Measurements from ENCODE around the gene DNMT1. TPM values are rescaled to one million over a fixed set of nuclear protein-coding genes. Genes with fewer than 3 reads are reported as not detected.

Gene DNMT1
- total RNA-seq, 8 experiments from 2014 or later = 16.9 to 92.4 (median 37.4) TPM

DNA sequence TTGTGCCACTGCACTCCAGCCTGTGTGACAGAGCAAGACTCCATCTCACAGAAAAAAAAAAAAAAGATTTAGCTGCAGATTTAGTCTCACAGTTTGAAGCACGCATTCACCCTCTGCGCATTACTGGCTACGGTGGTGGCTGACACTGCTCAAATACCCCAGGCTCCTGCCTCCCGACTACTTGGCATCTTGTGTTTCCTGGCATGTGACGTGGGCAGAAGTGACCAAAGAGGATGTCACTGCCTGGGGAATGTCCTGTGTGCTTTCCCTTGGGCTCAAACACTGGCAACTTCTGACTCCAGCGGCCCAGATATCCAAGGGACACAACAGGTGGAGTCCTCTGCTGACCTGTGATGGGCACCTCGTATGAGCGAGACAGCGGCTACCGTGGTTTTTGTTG lies 50.4 kb downstream of the DNMT1 start:
- Histone ChIP-seq H3K4me3 (no peak overlapping the region), H3K4me1 (replicated peaks in 1 of 2) (no peaks in the 10 kb centered on the region), H3K27ac (no peak overlapping the region)
- no peak for ATAC-seq (replicated peaks in 6 of 8)
- in situ Hi-C loops (cut with MboI; ENCODE audit: low pct_unique_long_range_greater_than_20kb in 2 of 9, low sequenced_read_pairs in 9 of 9, unreplicated experiment in 9 of 9) = no loop called here
- 67 to 100% (median 89%) methylated on average over 1 to 7 of the region's 10 CpGs; no CpG with 5 or more reads in 4 of the 10 experiments for WGBS, 10 experiments

DNA sequence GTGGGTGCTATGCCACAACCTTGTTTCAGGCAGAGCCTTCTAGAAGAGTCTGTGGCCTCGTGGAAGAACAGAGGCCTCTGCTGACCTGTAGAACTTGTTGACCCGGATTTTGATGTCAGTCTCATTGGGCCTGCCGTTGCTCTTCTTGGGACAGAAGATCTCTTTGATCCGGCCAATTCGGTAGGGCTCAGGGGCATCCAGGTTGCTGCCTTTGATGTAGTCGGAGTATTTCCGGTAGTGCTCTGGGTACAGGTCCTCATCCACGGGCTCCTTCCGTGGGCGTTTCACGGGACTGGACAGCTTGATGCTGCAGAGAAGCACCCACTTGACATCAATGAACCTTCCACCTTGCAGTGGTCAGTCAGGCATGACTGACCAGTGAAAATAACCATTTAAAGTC lies 51.1 kb downstream of the DNMT1 start:
- in situ Hi-C loops (cut with MboI; ENCODE audit: low pct_unique_long_range_greater_than_20kb in 2 of 9, low sequenced_read_pairs in 9 of 9, unreplicated experiment in 9 of 9) = no loop called here
- WGBS, 10 experiments = 92 to 100% (median 100%) methylated on average over 2 to 8 of the region's 11 CpGs; no CpG with 5 or more reads in 5 of the 10 experiments
- H3K27ac ChIP-seq = no peak overlapping the region
- no peaks in the 10 kb centered on the region for H3K4me1 ChIP-seq (replicated peaks in 1 of 2)
- no peak overlapping the region for H3K4me3 ChIP-seq
- no peak for ATAC-seq (replicated peaks in 6 of 8)

DNA sequence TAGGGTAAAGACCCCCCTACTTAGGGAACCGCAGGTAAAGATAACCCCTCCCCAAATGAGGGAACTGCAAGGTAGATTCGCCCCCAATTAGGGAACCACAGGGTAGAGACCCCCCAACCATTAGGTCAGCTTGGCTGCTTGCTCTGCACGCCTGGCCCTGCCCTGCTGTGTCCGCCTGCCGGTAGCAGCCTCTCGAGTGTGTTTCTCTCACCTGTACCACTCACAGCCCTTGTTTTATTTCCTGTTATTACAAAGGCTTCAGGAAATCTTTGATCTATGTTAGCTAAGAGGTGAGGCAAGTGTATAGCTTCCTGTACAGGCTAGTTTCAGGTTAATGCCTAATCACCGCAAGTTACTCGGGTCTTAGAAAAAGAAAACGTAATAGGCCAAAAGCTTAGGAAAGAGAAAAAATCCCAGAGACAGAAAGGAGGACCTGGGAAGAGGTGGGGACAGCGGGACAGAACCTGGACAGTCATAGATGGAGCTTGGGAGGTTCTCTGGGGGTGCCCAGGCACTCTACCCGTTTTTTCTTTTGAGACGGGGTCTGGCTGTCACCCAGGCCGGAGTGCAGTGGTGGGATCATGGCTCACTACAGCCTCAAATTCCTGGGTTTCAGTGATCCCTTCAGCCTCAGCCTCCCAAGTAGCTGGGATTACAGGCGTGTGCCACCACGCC lies 51.9 kb downstream of the DNMT1 start:
- no peaks in the 10 kb centered on the region for H3K4me1 ChIP-seq (replicated peaks in 1 of 2)
- H3K4me3 ChIP-seq = no peak overlapping the region
- in situ Hi-C loops (cut with MboI; ENCODE audit: low pct_unique_long_range_greater_than_20kb in 2 of 9, low sequenced_read_pairs in 9 of 9, unreplicated experiment in 9 of 9) = no loop called here
- H3K27ac ChIP-seq = no peak overlapping the region
- WGBS, 10 experiments = 73 to 95% (median 84%) methylated on average over 3 to 10 of the region's 15 CpGs; no CpG with 5 or more reads in 4 of the 10 experiments
- no peak for ATAC-seq (replicated peaks in 6 of 8)

DNA sequence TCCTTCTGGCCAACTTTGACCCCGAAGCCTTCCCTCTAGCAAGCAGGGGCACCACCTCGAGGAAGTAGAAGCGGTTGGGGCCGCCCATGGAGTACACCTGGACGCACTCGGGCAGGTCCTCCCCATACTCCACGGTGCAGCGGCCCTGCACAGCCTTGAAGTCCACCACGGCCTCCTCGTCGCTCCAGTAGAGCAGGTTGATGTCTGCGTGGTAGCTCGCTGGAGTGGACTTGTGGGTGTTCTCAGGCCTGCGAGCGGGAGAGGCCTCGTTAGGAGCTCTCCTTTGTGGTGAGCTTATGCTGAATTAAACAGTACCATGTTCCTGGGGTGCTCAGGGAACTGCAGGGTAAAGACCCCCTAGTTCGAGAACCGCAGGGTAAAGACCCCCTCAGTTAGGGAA lies 52.8 kb downstream of the DNMT1 start:
- WGBS, 10 experiments = 86 to 100% (median 100%) methylated on average over 2 to 8 of the region's 18 CpGs; no CpG with 5 or more reads in 2 of the 10 experiments
- H3K4me1 ChIP-seq (replicated peaks in 1 of 2) = no peaks in the 10 kb centered on the region
- in situ Hi-C loops (cut with MboI; ENCODE audit: low pct_unique_long_range_greater_than_20kb in 2 of 9, low sequenced_read_pairs in 9 of 9, unreplicated experiment in 9 of 9) = no loop called here
- no peak for ATAC-seq (replicated peaks in 6 of 8)
- no peak overlapping the region for H3K4me3 ChIP-seq
- H3K27ac ChIP-seq = no peak overlapping the region

DNA sequence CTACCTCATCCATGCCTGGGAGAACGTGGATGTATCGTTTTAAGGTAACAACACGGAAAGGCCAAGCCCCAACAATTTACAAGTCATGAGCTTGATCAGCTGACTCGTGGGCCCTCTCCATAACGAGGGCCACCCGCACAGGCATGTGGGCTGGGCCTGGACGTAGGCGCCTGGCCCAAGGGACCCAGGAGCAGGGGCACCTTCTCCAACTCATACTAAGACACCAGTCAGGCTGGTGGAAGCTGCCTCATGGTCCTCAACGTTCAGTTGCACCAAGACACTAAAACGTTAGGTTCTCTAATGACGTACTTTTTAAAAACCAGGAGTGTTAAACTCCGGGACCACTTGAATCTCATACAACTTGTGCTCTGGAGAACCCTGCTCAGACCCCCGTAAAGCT lies 53.3 kb downstream of the DNMT1 start:
- 77 to 90% (median 86%) methylated on average over 1 to 11 of the region's 13 CpGs; no CpG with 5 or more reads in 4 of the 10 experiments for WGBS, 10 experiments
- Histone ChIP-seq H3K4me1 (replicated peaks in 1 of 2) (no peaks in the 10 kb centered on the region), H3K27ac (no peak overlapping the region), H3K4me3 (no peak overlapping the region)
- in situ Hi-C loops (cut with MboI; ENCODE audit: low pct_unique_long_range_greater_than_20kb in 2 of 9, low sequenced_read_pairs in 9 of 9, unreplicated experiment in 9 of 9) = no loop called here
- no peak for ATAC-seq (replicated peaks in 6 of 8)

DNA sequence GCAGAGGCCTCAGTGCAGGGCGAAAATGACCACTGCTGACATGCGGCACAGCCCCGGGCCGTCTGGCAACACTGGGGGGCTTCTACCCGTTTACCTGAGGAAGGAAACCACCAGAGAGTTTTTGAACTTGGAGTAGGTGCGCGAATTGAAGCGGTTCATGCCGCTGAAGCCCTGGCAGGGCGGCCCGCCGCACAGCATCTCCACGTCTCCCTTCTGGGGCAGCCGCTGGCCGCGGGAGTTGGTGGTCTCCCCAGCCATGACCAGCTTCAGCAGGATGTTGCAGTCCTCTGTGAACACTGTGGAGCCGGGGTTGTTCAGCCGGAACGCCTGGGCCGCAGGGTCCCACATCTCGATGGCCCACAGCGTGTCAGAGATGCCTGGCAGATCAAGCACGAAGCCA lies 54.8 kb downstream of the DNMT1 start:
- in situ Hi-C loops (cut with MboI; ENCODE audit: low pct_unique_long_range_greater_than_20kb in 2 of 9, low sequenced_read_pairs in 9 of 9, unreplicated experiment in 9 of 9) = no loop called here
- WGBS, 10 experiments = 60 to 100% (median 80%) methylated on average over 1 to 4 of the region's 23 CpGs; no CpG with 5 or more reads in 6 of the 10 experiments

DNA sequence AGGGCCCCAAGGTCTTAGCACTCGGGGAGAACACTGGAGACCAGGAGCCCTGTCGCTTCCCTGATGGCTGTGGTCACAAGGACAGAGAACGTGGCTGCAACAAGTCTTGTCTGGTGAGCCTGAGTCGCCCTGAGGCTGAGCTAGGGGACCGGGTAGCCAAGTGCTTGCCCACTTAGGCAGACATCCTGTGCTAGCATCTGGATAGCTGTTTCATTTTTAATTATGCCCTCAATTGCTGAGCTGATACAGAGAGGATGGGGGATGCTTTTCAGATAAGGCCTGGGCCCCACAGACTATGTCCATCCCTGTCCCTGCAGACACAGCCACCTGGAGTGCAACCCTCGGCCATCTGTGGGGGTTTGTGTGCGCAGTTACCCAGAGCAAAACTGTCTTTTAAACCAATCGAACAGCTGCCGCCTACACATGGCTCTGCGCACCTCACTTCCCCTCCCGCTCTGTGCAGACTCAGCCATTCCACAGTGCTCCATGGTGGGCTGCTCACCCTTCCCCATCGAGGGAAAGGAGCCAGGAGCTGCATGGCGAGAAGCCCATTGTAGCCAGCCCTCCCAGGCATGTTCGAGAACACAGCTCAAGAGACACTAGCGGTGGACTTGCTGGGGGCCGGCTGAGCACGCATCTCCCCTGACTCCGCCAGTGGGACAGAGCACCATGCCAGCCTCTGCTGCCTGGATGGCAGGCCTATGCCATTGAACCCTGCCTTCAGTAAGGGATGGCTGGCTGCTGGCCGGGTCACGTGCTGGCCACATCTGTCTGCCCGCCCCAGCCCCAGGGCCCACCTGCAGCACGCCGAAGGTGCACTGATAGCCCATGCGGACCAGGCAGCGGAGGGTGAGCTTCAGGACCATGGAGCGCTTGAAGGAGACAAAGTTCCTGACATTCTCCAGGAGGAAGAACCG lies 55.6 kb downstream of the DNMT1 start:
- H3K27ac ChIP-seq = no peak overlapping the region

More for the DNA sequence above, 54.8 kb downstream of the DNMT1 start:
- Histone ChIP-seq H3K4me1 (replicated peaks in 1 of 2) (no peaks in the 10 kb centered on the region), H3K27ac (no peak overlapping the region), H3K4me3 (no peak overlapping the region)
- no peak for ATAC-seq (replicated peaks in 6 of 8)

DNA sequence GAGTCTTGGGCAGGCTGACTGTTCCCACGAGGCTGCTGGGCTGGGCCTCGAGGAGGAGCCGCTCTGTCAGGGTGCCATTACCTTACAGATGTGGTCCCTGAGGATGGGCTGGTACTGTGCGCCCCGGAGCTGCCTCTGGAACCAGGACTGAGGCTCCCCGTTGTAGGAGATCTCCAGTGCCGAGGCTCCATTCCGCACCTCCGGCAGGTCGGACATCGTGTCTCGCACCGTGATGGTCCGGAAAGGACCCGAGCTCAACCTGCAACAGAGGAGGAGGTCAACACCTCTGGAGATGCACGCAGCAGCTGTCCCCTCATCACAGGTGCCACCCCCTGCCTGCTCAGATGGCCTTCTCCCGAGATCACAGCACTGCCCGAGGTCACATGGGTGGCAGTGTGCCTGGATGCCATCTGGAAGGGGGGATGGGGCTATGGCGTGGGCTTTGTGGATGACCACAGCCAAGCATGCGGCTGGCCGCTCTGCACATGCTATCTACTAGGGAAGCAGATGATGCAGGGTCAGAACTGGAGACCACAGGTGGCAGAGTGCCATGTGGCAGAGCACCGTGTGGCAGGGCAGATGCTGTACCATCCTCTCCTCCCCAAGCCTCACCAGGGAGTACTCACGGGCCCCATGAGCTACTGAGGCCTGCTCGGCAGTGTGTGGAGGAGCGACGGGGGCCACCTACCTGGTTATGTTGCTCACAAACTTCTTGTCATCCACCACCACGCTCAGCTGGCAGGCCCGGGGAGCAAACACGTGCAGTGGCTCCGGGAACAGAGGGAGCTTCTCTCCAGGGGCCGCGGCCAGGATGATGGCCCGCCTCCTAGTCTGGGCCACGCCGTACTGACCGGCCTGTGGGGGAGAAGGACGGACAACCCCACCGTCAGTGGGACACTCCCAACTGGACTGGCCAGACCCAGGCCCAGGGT lies 56.7 kb downstream of the DNMT1 start:
- peak in 1 of 8 experiments; percentile 7 for ATAC-seq (replicated peaks in 6 of 8)
- Histone ChIP-seq H3K4me3 (no peak overlapping the region), H3K4me1 (replicated peaks in 1 of 2) (no peaks in the 10 kb centered on the region), H3K27ac (no peak overlapping the region)
- in situ Hi-C loops (cut with MboI; ENCODE audit: low pct_unique_long_range_greater_than_20kb in 2 of 9, low sequenced_read_pairs in 9 of 9, unreplicated experiment in 9 of 9) = no loop called here
- WGBS, 10 experiments = 29 to 100% (median 99%) methylated on average over 1 to 10 of the region's 38 CpGs; no CpG with 5 or more reads in 4 of the 10 experiments

More for the DNA sequence above, 55.6 kb downstream of the DNMT1 start:
- 92 to 100% (median 98%) methylated on average over 1 to 4 of the region's 27 CpGs; no CpG with 5 or more reads in 2 of the 10 experiments for WGBS, 10 experiments
- in situ Hi-C loops (cut with MboI; ENCODE audit: low pct_unique_long_range_greater_than_20kb in 2 of 9, low sequenced_read_pairs in 9 of 9, unreplicated experiment in 9 of 9) = no loop called here
- H3K4me1 ChIP-seq (replicated peaks in 1 of 2) = no peaks in the 10 kb centered on the region
- ATAC-seq (replicated peaks in 6 of 8) = peak in 1 of 8 experiments; percentile 5
- H3K4me3 ChIP-seq = no peak overlapping the region

DNA sequence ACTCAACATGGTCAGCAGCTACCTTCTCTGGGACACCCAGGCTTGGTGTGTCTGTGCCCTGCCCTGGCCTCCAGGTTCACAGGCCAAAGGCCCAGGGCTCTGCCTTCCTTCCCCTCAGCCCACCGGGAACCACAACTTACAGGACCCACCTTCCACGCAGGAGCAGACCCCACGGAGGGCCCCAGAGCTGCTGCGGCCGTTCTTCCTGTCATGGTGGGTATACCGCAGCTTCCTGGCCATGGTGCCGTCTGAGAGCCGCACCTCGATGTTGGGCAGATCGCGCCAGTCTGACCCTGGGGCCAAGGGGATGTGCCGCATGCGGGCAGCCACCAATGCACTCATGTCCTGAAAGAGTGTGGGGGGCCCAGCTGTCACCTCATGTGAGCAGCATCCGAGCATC lies 57.8 kb downstream of the DNMT1 start:
- 94 to 100% (median 96%) methylated on average over 1 to 9 of the region's 14 CpGs; no CpG with 5 or more reads in 7 of the 10 experiments for WGBS, 10 experiments
- Histone ChIP-seq H3K4me3 (no peak overlapping the region), H3K27ac (no peak overlapping the region), H3K4me1 (replicated peaks in 1 of 2) (no peaks in the 10 kb centered on the region)
- in situ Hi-C loops (cut with MboI; ENCODE audit: low pct_unique_long_range_greater_than_20kb in 2 of 9, low sequenced_read_pairs in 9 of 9, unreplicated experiment in 9 of 9) = no loop called here
- no peak for ATAC-seq (replicated peaks in 6 of 8)

DNA sequence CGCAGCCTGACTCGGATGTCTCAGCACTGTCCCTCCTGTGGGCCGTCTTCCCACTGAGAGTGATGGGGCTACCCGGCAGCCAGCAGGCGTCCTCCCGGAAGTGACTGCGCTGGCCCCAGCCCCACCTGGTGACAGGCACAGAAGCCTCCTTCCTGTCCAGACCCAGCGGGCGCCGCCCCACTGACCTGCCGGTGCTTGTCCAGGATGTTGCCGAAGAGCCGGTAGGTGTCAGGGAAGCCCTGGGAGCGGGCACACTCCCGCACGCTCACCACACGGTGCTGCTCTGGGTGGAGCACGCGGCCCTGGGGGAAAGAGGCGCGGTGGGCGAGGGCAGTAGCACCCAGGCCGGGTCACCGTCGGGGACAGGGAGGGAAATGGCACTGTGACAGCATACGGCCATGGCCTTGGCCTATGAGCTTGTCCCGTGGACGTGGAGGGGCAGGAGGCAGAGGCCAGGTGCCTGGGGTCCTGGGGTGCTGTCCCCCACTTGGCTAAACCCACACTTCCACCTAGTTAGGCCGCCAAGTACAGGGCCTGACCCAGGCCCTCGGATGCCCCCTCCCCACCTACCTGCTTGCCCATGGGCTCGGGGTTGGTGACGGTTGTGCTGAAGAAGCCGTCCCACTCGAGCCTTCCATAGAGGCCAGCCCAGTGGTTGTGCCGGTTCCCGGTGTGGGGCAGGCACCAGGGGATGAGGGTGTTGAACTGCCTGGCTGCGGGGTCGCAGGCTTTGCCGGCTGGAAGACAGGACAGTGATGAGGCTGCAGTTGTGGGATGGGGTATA lies 59.0 kb downstream of the DNMT1 start:
- 67 to 100% (median 96%) methylated on average over 1 to 9 of the region's 39 CpGs; no CpG with 5 or more reads in 5 of the 10 experiments for WGBS, 10 experiments
- peak in 4 of 8 experiments; percentile 8 to 23 (median 21) for ATAC-seq (replicated peaks in 6 of 8)
- in situ Hi-C loops (cut with MboI; ENCODE audit: low pct_unique_long_range_greater_than_20kb in 2 of 9, low sequenced_read_pairs in 9 of 9, unreplicated experiment in 9 of 9) = no loop called here
- Histone ChIP-seq H3K4me1 (replicated peaks in 1 of 2) (no peaks in the 10 kb centered on the region), H3K4me3 (no peak overlapping the region), H3K27ac (no peak overlapping the region)

DNA sequence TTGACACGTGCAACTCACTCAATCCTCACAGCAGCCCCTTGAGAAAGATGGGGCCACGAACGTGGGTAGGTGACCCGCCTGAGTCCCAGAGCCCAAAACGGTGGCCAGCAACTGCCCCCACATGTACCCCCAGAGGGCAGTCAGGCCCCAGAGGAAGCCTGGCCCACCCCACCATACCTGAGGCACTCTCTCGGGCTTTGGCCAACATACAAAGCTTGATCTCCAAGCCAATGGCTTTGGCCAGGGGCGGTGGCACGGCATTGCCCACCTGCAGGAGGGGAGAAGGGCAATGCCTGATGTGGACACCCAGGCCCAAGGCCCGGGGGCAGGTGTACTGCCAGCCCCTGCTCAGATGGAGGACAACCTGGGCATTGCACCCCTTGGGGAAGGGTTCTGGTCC lies 60.7 kb downstream of the DNMT1 start:
- in situ Hi-C loops (cut with MboI; ENCODE audit: low pct_unique_long_range_greater_than_20kb in 2 of 9, low sequenced_read_pairs in 9 of 9, unreplicated experiment in 9 of 9) = no loop called here
- ATAC-seq (replicated peaks in 6 of 8) = no peak

DNA sequence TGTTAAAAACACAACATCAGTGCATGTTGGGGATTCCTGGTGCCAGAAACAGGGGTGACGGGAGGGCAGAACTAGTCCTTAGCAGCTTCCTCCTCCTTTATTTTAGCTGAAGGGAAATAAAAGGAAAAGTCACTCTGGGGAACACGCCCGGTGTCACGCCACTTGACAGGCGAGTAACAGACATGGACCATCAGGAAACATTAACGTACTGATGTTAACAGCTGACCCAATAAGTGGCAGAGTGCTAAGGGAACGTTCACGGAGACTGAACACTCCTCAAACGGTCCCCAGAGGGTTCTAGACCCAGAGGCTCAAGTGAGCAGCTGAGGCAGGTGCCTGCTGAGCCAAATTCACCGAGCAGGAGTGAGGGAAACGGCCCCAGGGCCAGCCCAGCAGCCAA lies 61.2 kb downstream of the DNMT1 start:
- Histone ChIP-seq H3K27ac (no peak overlapping the region), H3K4me1 (replicated peaks in 1 of 2) (no peaks in the 10 kb centered on the region), H3K4me3 (no peak overlapping the region)
- 33 to 100% (median 96%) methylated on average over 1 to 8 of the region's 11 CpGs; no CpG with 5 or more reads in 1 of the 10 experiments for WGBS, 10 experiments
- no peak for ATAC-seq (replicated peaks in 6 of 8)
- in situ Hi-C loops (cut with MboI; ENCODE audit: low pct_unique_long_range_greater_than_20kb in 2 of 9, low sequenced_read_pairs in 9 of 9, unreplicated experiment in 9 of 9) = no loop called here

More for the DNA sequence above, 60.7 kb downstream of the DNMT1 start:
- no peak overlapping the region for H3K4me3 ChIP-seq
- no peaks in the 10 kb centered on the region for H3K4me1 ChIP-seq (replicated peaks in 1 of 2)
- 100% methylated on average over 1 of the region's 9 CpGs; no CpG with 5 or more reads in 9 of the 10 experiments for WGBS, 10 experiments
- H3K27ac ChIP-seq = no peak overlapping the region
